Vagina (tissue), 2 donors: Measurements from ENCODE around the gene HORMAD2.

Experiments used
- POLR2AphosphoS5 ChIP-seq, 2 donors: sonication (generic); formaldehyde crosslinking; IDR thresholded peaks; one replicate each; pipeline ENCODE4 v1.9.0; 2017; ENCODE audit warnings: antibody characterized with exemption in 2 of 2, mild to moderate bottlenecking in 2 of 2, low read depth in 1 of 2; ENCODE audit not compliant: insufficient read depth in 1 of 2
- TF ChIP-seq, protein P1 (sequence below), 3 experiments: fragments of 450-650 bp in 2 of 3; fragments of 200-600 bp in 1 of 3; sonication (generic) in 1 of 3; IDR thresholded peaks; one replicate each; pipeline ENCODE4 v1.5.1; 2017 to 2019; ENCODE audit warnings: antibody characterized with exemption in 3 of 3, mild to moderate bottlenecking in 2 of 3, moderate library complexity in 2 of 3

DNA sequence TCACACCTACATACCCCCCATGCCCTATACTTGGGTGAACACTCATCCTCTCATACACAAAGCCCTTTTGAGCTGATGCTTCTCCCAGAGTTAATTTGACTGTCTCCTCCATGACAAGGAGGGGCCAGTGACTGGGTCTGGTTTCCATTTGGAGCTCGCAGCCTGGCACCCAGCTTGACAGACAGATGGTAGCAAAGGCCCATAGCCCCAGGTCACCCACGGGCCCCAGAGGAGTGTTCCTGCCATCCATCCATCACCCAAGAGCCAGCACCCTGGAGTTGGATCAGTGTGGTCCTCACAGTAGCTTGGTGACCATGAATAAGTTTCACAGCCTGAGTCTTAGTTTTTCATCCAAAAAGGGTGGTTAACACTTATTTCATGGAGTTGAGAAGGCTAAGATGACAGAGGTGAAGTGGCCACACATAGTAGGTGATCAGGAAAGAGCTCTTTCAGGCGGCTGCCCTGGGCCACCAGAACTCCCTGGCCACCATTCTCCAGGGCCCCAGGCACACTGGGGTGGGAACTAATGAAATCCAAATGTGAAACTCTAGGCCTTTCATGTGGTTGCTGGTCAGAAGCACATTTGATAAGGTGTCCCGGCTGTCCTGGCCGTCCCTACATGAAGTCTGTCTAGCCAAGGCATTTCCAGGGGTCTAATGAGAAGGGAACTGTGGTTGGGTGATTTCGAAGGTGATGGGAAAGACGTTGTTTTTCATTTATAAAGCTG is 123.9 kb downstream of the HORMAD2 start:
- TF ChIP-seq, protein P1, sequence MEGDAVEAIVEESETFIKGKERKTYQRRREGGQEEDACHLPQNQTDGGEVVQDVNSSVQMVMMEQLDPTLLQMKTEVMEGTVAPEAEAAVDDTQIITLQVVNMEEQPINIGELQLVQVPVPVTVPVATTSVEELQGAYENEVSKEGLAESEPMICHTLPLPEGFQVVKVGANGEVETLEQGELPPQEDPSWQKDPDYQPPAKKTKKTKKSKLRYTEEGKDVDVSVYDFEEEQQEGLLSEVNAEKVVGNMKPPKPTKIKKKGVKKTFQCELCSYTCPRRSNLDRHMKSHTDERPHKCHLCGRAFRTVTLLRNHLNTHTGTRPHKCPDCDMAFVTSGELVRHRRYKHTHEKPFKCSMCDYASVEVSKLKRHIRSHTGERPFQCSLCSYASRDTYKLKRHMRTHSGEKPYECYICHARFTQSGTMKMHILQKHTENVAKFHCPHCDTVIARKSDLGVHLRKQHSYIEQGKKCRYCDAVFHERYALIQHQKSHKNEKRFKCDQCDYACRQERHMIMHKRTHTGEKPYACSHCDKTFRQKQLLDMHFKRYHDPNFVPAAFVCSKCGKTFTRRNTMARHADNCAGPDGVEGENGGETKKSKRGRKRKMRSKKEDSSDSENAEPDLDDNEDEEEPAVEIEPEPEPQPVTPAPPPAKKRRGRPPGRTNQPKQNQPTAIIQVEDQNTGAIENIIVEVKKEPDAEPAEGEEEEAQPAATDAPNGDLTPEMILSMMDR (IDR thresholded peaks at IDR 0.05) = no peak
- no peak for TF ChIP-seq POLR2AphosphoS5 (IDR thresholded peaks at IDR 0.05; ENCODE audit: insufficient read depth in 1 of 2, low read depth in 1 of 2)
